Measurements from ENCODE around the gene FBXO3.
"Not testable (repeated sequence)": the region's sequence is repeated elsewhere in the genome, so short reads cannot be mapped to it uniquely, and the experiment has no call there.

Gene FBXO3

GRCh38 chr11:33712436-33712835, 61.9 kb downstream of the FBXO3 start:
- Histone ChIP-seq H3K9ac (no peak overlapping the region), H3K4me2 (ENCODE audit: low read length) (no peak overlapping the region), H3K4me1 (peaks cover 7% of the 10 kb centered on the region), H3K4me3 (ENCODE audit: low read depth, low read length) (no peak overlapping the region), H3K79me2 (peaks cover 13% of the 10 kb centered on the region), H3K36me3 (ENCODE audit: control insufficient read depth, insufficient read depth, low read length) (no peaks in the 10 kb centered on the region), H3K9me3 (ENCODE audit: control insufficient read depth, low read length) (no peaks in the 10 kb centered on the region), H3K27ac (no peak overlapping the region), H2AFZ (no peak overlapping the region), H3K27me3 (ENCODE audit: control insufficient read depth, insufficient read depth, low read length) (no peaks in the 10 kb centered on the region)
- no peak for TF ChIP-seq CTCF (IDR thresholded peaks at IDR 0.05)

- H3K4me2 ChIP-seq (ENCODE audit: low read length): no peak overlapping the region
- no peak overlapping the region for H3K9ac ChIP-seq
- peaks cover 5% of the 10 kb centered on the region for H3K79me2 ChIP-seq
- peaks cover 9% of the 10 kb centered on the region for H3K4me1 ChIP-seq
- no peaks in the 10 kb centered on the region for H3K27me3 ChIP-seq (ENCODE audit: control insufficient read depth, insufficient read depth, low read length)
- TF ChIP-seq CTCF (IDR thresholded peaks at IDR 0.05): no peak
- H3K4me3 ChIP-seq (ENCODE audit: low read depth, low read length): no peak overlapping the region
- no peaks in the 10 kb centered on the region for H3K9me3 ChIP-seq (ENCODE audit: control insufficient read depth, low read length)
- no peak overlapping the region for H3K27ac ChIP-seq
- no peak overlapping the region for H2AFZ ChIP-seq
- no peaks in the 10 kb centered on the region for H3K36me3 ChIP-seq (ENCODE audit: control insufficient read depth, insufficient read depth, low read length)
Measured at GRCh38 chr11:33709466-33709865, 64.9 kb downstream of the FBXO3 start.

- H3K36me3 ChIP-seq (ENCODE audit: control insufficient read depth, insufficient read depth, low read length): no peaks in the 10 kb centered on the region
- no peak overlapping the region for H3K4me3 ChIP-seq (ENCODE audit: low read depth, low read length)
- H3K79me2 ChIP-seq: peaks cover 5% of the 10 kb centered on the region
- H3K27me3 ChIP-seq (ENCODE audit: control insufficient read depth, insufficient read depth, low read length): no peaks in the 10 kb centered on the region
- H3K4me2 ChIP-seq (ENCODE audit: low read length): no peak overlapping the region
- no peak overlapping the region for H2AFZ ChIP-seq
- H3K27ac ChIP-seq: no peak overlapping the region
- H3K4me1 ChIP-seq: peaks cover 11% of the 10 kb centered on the region
- TF ChIP-seq CTCF (IDR thresholded peaks at IDR 0.05): no peak
- H3K9ac ChIP-seq: no peak overlapping the region
- no peaks in the 10 kb centered on the region for H3K9me3 ChIP-seq (ENCODE audit: control insufficient read depth, low read length)
Measured at GRCh38 chr11:33708985-33709384, 65.3 kb downstream of the FBXO3 start.

DNA sequence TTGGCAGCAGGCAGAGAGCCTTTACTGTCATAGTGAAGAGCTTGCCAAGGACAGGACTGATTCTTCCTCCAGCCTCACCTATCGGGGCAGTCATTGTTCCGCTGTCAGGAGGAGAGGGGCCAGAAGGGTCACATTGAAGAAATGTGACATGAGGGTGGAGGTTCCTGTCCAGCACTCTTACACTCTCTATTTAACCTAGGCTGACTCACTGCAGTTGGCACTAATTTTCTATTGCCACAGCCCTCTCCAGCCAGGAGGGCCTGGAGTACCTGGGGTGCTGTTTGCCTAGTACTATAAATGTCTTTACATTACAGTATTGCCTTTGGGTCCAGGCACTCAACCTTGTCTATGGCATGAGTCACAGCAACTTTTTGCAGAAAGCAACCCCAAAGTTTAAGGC, 66.5 kb downstream of the FBXO3 start:
- H3K4me1 ChIP-seq: peaks cover 11% of the 10 kb centered on the region
- not testable (repeated sequence) for H3K79me2 ChIP-seq; H3K27ac ChIP-seq; H2AFZ ChIP-seq; H3K27me3 ChIP-seq (ENCODE audit: control insufficient read depth, insufficient read depth, low read length); H3K36me3 ChIP-seq (ENCODE audit: control insufficient read depth, insufficient read depth, low read length); H3K9ac ChIP-seq; H3K4me3 ChIP-seq (ENCODE audit: low read depth, low read length); H3K9me3 ChIP-seq (ENCODE audit: control insufficient read depth, low read length); H3K4me2 ChIP-seq (ENCODE audit: low read length)

DNA sequence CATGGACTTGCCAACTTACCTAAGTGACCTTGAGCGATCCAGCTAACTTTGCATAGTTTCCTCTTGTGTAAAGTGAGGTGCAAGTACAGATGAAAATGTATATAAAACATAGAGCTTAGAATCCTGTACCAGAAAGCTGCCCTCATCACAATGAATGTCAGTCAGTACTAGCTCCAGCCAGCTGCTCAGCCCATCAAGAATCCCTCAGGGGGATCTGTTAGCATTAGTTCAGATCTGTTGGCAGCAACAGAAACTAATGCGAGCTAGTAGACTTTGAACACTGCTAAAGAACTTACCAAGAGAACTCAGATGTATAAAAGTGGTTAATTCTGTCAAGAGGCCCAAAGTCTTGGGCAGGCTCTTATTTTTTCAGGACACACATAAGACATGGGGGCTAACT, 67.4 kb downstream of the FBXO3 start:
- Histone ChIP-seq H3K4me3 (ENCODE audit: low read depth, low read length) (no peak overlapping the region), H3K36me3 (ENCODE audit: control insufficient read depth, insufficient read depth, low read length) (no peaks in the 10 kb centered on the region), H3K4me1 (peaks cover 11% of the 10 kb centered on the region), H3K27me3 (ENCODE audit: control insufficient read depth, insufficient read depth, low read length) (no peaks in the 10 kb centered on the region), H3K9me3 (ENCODE audit: control insufficient read depth, low read length) (no peaks in the 10 kb centered on the region), H3K27ac (peak overlapping the region; percentile 76), H3K4me2 (ENCODE audit: low read length) (no peak overlapping the region), H2AFZ (no peak overlapping the region), H3K9ac (no peak overlapping the region), H3K79me2 (peaks cover 5% of the 10 kb centered on the region)
- no peak for TF ChIP-seq CTCF (IDR thresholded peaks at IDR 0.05)
